NCI-H226 (cell line): ENCODE measurements around the gene SHANK3.

ENCODE experiments used
- DNase-seq: peaks from one replicate; pipeline ENCODE4 v3.0.0-alpha.2; 2015

The SHANK3 gene

GRCh38 chr22:50678651-50679521 lies 6.3 kb downstream of the SHANK3 start:
- DNase-seq = no peak

- no peak for DNase-seq
Observed at GRCh38 chr22:50683086-50683993, 10.7 kb downstream of the SHANK3 start.

GRCh38 chr22:50683994-50684371 lies 11.4 kb downstream of the SHANK3 start:
- DNase-seq = no peak

GRCh38 chr22:50684501-50684900 lies 11.9 kb downstream of the SHANK3 start:
- no peak for DNase-seq

- DNase-seq = no peak
Observed at GRCh38 chr22:50684986-50685385, 12.4 kb downstream of the SHANK3 start.

- DNase-seq = no peak
Observed at GRCh38 chr22:50686794-50687193, 14.2 kb downstream of the SHANK3 start.

- no peak for DNase-seq
Observed at GRCh38 chr22:50687829-50688228, 15.2 kb downstream of the SHANK3 start.

- DNase-seq = no peak
Observed at GRCh38 chr22:50688448-50688847, 15.8 kb downstream of the SHANK3 start.

- no peak for DNase-seq
Observed at GRCh38 chr22:50691521-50691920, 18.9 kb downstream of the SHANK3 start.

GRCh38 chr22:50693462-50693861 lies 20.8 kb downstream of the SHANK3 start:
- no peak for DNase-seq

- no peak for DNase-seq
Observed at GRCh38 chr22:50694099-50694605, 21.5 kb downstream of the SHANK3 start.

- no peak for DNase-seq
Observed at GRCh38 chr22:50694766-50695420, 22.3 kb downstream of the SHANK3 start.

GRCh38 chr22:50695421-50696250 lies 23.0 kb downstream of the SHANK3 start:
- no peak for DNase-seq

GRCh38 chr22:50696251-50696798 lies 23.7 kb downstream of the SHANK3 start:
- DNase-seq = no peak

GRCh38 chr22:50696799-50697561 lies 24.4 kb downstream of the SHANK3 start:
- no peak for DNase-seq

GRCh38 chr22:50697667-50698506 lies 25.3 kb downstream of the SHANK3 start:
- no peak for DNase-seq

- no peak for DNase-seq
Observed at GRCh38 chr22:50698546-50698945, 25.9 kb downstream of the SHANK3 start.

- DNase-seq = no peak
Observed at GRCh38 chr22:50699001-50699755, 26.6 kb downstream of the SHANK3 start.

- no peak for DNase-seq
Observed at GRCh38 chr22:50699756-50700386, 27.2 kb downstream of the SHANK3 start.
